ENCODE measurements around the gene EGFR. TPM values are rescaled to one million over a fixed set of nuclear protein-coding genes. Genes with fewer than 3 reads are reported as not detected.

Gene EGFR
- total RNA-seq, 2 donors from 2014 or later = 57.8 to 63.4 TPM

- Histone ChIP-seq H3K27ac (no peak overlapping the region), H3K9me3 (no peaks in the 10 kb centered on the region), H3K27me3 (no peaks in the 10 kb centered on the region), H3K36me3 (peaks cover 5% of the 10 kb centered on the region), H3K4me1 (no peaks in the 10 kb centered on the region), H3K4me3 (no peak overlapping the region), H3K9ac (ENCODE audit: low read depth in 2 of 2, low read length in 2 of 2) (no peak overlapping the region)
- no peak for DNase-seq
- intact Hi-C loops (cut with DNase I) = no loop called here
- TF ChIP-seq CTCF (IDR thresholded peaks at IDR 0.05) = no peak
Observed at GRCh38 chr7:55152516-55152915, 133.7 kb downstream of the EGFR start.

- Histone ChIP-seq H3K9me3 (no peaks in the 10 kb centered on the region), H3K27me3 (no peaks in the 10 kb centered on the region), H3K4me1 (no peaks in the 10 kb centered on the region), H3K4me3 (no peak overlapping the region), H3K36me3 (peaks cover 5% of the 10 kb centered on the region), H3K27ac (no peak overlapping the region), H3K9ac (ENCODE audit: low read depth in 2 of 2, low read length in 2 of 2) (no peak overlapping the region)
- intact Hi-C loops (cut with DNase I) = no loop called here
- no peak for DNase-seq
- TF ChIP-seq CTCF (IDR thresholded peaks at IDR 0.05) = no peak
Observed at GRCh38 chr7:55154096-55154495, 135.3 kb downstream of the EGFR start.

- DNase-seq = no peak
- H3K9ac ChIP-seq (ENCODE audit: low read depth in 2 of 2, low read length in 2 of 2) = no peak overlapping the region
- H3K36me3 ChIP-seq = peaks cover 5% of the 10 kb centered on the region
- H3K27me3 ChIP-seq = no peaks in the 10 kb centered on the region
- no peaks in the 10 kb centered on the region for H3K4me1 ChIP-seq
- no peak overlapping the region for H3K4me3 ChIP-seq
- no peaks in the 10 kb centered on the region for H3K9me3 ChIP-seq
- intact Hi-C loops (cut with DNase I) = no loop called here
- TF ChIP-seq CTCF (IDR thresholded peaks at IDR 0.05) = no peak
- no peak overlapping the region for H3K27ac ChIP-seq
Observed at GRCh38 chr7:55155351-55156117, 136.7 kb downstream of the EGFR start.

GRCh38 chr7:55156919-55157763 lies 138.3 kb downstream of the EGFR start:
- DNase-seq = no peak
- no peaks in the 10 kb centered on the region for H3K9me3 ChIP-seq
- no peak overlapping the region for H3K27ac ChIP-seq
- no peaks in the 10 kb centered on the region for H3K27me3 ChIP-seq
- H3K4me1 ChIP-seq = no peaks in the 10 kb centered on the region
- TF ChIP-seq CTCF (IDR thresholded peaks at IDR 0.05) = no peak
- H3K9ac ChIP-seq (ENCODE audit: low read depth in 2 of 2, low read length in 2 of 2) = no peak overlapping the region
- H3K36me3 ChIP-seq = peaks cover 5% of the 10 kb centered on the region
- intact Hi-C loops (cut with DNase I) = no loop called here
- H3K4me3 ChIP-seq = no peak overlapping the region

GRCh38 chr7:55157764-55158105 lies 138.9 kb downstream of the EGFR start:
- Histone ChIP-seq H3K4me1 (no peaks in the 10 kb centered on the region), H3K27me3 (no peaks in the 10 kb centered on the region), H3K4me3 (no peak overlapping the region), H3K36me3 (peaks cover 5% of the 10 kb centered on the region), H3K9me3 (no peaks in the 10 kb centered on the region), H3K9ac (ENCODE audit: low read depth in 2 of 2, low read length in 2 of 2) (no peak overlapping the region), H3K27ac (no peak overlapping the region)
- TF ChIP-seq CTCF (IDR thresholded peaks at IDR 0.05) = no peak
- intact Hi-C loops (cut with DNase I) = no loop called here
- DNase-seq = no peak
